ENCODE measurements around the gene SUFU.
"Not testable (repeated sequence)": the region's sequence is repeated elsewhere in the genome, so short reads cannot be mapped to it uniquely, and the experiment has no call there.

SUFU gene

DNA sequence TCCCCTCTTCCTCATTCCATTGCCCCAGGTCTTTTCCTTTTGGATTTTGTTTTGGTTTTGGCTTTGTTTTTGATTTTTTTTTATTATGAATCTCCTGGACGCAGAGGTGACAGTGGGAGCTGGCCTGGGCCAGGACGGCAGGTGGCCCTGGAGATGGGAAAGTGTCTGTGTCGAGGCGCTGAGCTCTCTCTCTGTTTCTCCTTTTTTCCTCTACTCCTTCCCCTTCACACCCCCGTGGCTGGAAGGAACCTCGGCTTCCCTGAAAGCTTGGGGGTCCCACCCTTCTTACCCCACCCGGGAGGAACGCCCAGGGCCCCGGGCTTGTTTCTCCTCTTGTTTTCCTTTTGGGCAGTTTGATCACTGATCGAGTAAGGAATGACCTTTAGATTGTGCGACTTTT, 153.7 kb downstream of the SUFU start:
- TF ChIP-seq, protein P1, sequence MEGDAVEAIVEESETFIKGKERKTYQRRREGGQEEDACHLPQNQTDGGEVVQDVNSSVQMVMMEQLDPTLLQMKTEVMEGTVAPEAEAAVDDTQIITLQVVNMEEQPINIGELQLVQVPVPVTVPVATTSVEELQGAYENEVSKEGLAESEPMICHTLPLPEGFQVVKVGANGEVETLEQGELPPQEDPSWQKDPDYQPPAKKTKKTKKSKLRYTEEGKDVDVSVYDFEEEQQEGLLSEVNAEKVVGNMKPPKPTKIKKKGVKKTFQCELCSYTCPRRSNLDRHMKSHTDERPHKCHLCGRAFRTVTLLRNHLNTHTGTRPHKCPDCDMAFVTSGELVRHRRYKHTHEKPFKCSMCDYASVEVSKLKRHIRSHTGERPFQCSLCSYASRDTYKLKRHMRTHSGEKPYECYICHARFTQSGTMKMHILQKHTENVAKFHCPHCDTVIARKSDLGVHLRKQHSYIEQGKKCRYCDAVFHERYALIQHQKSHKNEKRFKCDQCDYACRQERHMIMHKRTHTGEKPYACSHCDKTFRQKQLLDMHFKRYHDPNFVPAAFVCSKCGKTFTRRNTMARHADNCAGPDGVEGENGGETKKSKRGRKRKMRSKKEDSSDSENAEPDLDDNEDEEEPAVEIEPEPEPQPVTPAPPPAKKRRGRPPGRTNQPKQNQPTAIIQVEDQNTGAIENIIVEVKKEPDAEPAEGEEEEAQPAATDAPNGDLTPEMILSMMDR (IDR thresholded peaks at IDR 0.05; ENCODE audit: insufficient read depth, low read depth, low read length, missing control alignments): no peak
- DNase-seq (ENCODE audit: low read depth): no peak
- no peak overlapping the region for H3K4me3 ChIP-seq (ENCODE audit: low read depth, low read length)

DNA sequence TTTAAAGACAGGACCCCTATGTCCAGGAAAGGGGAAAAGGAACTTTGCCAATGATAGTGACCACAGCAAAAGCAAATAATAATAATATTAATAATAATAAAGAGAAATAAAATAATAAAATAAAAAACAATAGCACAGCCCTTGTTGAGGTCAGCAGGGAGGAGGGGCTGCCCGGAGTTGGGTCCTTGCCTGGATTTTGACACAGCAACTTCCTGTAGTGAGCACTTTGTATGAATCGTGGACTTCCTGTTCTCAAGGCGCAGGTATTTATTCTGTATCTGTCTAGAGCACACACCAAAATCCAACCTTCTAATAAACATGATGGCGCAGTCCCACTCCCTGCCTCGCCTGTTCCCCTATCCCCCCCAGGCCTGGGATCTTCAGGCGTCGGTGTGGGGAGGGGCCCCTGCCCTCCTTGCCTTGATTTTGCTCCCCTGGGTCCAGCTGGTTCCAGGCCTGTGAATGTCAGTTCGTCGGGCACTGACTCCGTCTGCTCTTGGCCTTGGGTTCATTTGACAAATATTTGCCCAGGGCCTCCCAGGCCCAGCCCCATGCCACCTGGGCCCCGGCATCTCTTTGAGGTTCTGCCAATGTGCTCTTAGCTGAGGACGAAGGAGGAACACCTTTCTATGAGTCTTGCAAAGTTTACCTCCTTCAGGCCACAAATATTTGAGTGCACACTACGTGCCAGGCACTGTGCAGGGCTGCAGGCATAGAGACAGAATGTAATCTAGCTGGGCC, 154.4 kb downstream of the SUFU start:
- TF ChIP-seq, protein P1 (IDR thresholded peaks at IDR 0.05; ENCODE audit: insufficient read depth, low read depth, low read length, missing control alignments): no peak
- no peak overlapping the region for H3K4me3 ChIP-seq (ENCODE audit: low read depth, low read length)
- no peak for DNase-seq (ENCODE audit: low read depth)

DNA sequence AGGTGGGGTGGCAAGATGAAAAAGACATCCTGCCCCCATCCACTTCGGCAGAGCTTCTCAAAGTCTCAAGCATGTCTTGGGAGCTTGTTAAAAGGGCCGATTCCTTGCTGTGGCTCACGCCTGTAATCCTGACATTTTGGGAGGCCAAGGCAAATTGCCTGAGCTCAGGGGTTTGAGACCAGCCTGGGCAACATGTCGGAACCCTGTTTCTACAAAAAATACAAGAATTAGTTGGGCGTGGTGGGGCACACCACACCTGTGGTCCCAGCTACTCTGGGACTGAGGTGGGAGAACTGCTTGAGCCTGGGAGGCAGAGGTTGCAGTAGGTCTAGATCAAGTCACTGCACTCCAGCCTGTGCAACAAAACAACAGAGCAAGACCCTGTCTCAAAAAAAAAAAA, 155.0 kb downstream of the SUFU start:
- DNase-seq (ENCODE audit: low read depth): no peak
- no peak overlapping the region for H3K4me3 ChIP-seq (ENCODE audit: low read depth, low read length)
- TF ChIP-seq, protein P1 (IDR thresholded peaks at IDR 0.05; ENCODE audit: insufficient read depth, low read depth, low read length, missing control alignments): no peak

DNA sequence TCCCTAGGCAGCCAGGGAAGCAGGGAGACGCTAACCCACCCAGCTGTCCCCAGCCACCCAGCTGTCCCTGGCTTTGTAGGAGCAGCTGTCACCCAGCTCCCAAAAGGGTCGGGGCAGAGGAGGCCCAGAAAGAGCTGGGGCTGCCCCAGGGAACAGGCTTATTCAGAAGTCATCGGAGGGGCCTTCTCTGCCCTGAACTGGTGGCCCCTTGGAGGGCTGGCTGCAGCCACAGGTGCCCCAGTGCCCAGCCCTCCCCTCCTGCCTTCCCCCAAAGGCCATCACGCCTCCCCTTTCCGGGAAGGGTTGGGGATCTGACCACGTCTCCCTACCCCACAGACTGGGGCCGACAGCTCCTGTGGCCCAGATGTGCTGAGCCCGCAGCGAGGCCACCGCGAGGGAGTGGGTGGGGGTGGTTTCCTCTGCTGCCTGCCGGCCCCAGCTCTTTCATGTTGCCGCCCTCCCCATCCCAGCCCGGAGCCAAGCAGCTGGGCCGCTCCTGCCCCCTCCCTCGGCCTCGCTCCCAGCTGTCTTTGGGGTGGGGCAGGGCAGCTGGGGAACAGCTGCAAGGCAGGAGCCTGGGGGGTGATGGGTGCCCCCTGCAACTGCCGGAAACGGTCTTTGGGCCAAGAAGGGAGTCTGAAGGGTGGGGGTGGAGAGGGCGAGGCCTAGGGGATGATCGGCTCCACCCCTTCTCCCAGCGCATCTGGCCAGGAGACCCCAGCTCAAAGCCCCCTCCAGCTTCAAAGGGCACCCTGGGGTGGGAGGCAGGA, 157.3 kb downstream of the SUFU start:
- H3K4me3 ChIP-seq (ENCODE audit: low read depth, low read length): peak overlapping the region; percentile 23
- TF ChIP-seq, protein P1 (IDR thresholded peaks at IDR 0.05; ENCODE audit: insufficient read depth, low read depth, low read length, missing control alignments): no peak
- peak; percentile 92 for DNase-seq (ENCODE audit: low read depth)

DNA sequence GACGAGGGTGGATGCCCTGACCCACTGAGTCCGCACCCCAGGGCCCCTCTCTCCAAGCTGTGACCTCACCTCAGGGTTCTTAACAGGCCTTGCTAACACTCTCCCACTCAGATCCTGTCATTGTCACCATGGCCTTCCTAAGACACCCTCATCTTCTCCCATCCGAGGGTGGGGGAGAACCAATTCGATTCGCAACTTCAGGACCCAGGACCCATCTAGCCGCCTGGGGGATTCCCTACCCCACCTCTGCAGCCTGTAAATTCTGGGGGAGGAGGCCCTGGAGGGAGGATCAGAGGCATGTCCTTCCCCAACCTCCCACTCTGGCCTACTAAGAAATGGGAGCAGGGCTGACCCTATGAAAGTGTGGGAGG, 157.9 kb downstream of the SUFU start:
- TF ChIP-seq, protein P1 (IDR thresholded peaks at IDR 0.05; ENCODE audit: insufficient read depth, low read depth, low read length, missing control alignments): no peak
- no peak for DNase-seq (ENCODE audit: low read depth)
- H3K4me3 ChIP-seq (ENCODE audit: low read depth, low read length): peak overlapping the region; percentile 23

DNA sequence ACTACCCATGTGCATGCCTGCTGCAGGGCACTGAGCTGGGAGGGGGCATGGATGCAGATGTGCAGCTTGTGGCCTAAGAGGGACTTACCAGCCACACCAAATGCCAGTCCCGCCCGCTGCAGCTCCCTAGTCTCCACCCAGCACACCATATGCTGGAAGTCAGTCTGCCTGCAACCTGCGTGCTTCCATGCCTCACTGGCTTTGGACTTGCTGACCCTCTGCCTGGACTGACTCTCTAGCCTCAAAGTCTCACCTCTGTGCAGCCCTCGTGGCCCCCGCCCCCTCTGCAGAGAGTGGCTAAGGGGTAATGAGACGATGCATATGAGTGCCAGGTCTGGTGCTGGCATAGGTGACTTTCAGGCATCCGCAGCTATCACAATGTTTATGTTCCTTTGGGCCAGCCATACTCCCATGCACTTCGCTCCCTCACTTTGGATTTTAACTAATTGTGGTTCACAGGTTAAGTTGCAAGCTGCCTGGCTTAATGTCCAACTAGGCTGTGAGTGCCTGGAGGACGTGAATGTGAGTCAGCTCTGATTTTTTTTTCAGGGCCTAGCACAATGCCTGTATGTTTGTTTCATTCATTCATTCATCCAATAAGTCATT, 162.2 kb downstream of the SUFU start:
- TF ChIP-seq, protein P1 (IDR thresholded peaks at IDR 0.05; ENCODE audit: insufficient read depth, low read depth, low read length, missing control alignments): no peak
- H3K4me3 ChIP-seq (ENCODE audit: low read depth, low read length): no peak overlapping the region
- DNase-seq (ENCODE audit: low read depth): no peak

DNA sequence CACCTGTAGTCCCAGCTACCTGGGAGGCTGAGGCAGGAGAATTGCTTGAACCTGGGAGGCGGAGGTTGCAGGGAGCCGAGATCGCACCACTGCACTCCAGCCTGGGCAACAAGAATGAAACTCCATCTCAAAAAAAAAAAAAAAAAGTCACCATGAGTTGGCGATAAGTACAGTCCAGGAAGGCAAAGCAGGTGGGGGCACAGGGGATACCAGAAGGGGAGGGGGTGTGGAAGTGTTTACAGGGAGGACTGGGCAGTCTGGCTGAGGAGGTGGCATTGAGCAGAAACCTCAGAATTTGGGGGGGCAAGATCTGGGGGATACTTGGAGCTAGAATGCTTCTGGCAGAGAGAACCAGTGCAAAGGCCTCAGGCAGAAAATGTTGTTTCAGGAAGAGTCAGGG, 163.6 kb downstream of the SUFU start:
- DNase-seq (ENCODE audit: low read depth); H3K4me3 ChIP-seq (ENCODE audit: low read depth, low read length): not testable (repeated sequence)
